ENCODE data around the gene MOB2.

- TF ChIP-seq, protein P1, sequence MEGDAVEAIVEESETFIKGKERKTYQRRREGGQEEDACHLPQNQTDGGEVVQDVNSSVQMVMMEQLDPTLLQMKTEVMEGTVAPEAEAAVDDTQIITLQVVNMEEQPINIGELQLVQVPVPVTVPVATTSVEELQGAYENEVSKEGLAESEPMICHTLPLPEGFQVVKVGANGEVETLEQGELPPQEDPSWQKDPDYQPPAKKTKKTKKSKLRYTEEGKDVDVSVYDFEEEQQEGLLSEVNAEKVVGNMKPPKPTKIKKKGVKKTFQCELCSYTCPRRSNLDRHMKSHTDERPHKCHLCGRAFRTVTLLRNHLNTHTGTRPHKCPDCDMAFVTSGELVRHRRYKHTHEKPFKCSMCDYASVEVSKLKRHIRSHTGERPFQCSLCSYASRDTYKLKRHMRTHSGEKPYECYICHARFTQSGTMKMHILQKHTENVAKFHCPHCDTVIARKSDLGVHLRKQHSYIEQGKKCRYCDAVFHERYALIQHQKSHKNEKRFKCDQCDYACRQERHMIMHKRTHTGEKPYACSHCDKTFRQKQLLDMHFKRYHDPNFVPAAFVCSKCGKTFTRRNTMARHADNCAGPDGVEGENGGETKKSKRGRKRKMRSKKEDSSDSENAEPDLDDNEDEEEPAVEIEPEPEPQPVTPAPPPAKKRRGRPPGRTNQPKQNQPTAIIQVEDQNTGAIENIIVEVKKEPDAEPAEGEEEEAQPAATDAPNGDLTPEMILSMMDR (conservative IDR thresholded peaks at IDR 0.05 in 1 of 2, IDR thresholded peaks at IDR 0.05 in 1 of 2; ENCODE audit: low read depth in 1 of 2, low read length in 2 of 2): no peak
- TF ChIP-seq EZH2 (IDR thresholded peaks at IDR 0.05; ENCODE audit: low read length, missing control alignments): no peak
Measured at GRCh38 chr11:1435820-1436467, 50.6 kb downstream of the MOB2 start.
